HG03565 (cell line): ENCODE results near the gene ABCB8.
"Not testable (repeated sequence)": the region's sequence is repeated elsewhere in the genome, so short reads cannot be mapped to it uniquely, and the experiment has no call there.

Experiments used
- ATAC-seq: cut with Tn5 transposase; IDR thresholded peaks from one replicate; pipeline ENCODE4 v1.9.1; 2021; ENCODE audit warnings: mild to moderate bottlenecking, moderate library complexity; ENCODE audit not compliant: unreplicated experiment

ABCB8 gene

DNA sequence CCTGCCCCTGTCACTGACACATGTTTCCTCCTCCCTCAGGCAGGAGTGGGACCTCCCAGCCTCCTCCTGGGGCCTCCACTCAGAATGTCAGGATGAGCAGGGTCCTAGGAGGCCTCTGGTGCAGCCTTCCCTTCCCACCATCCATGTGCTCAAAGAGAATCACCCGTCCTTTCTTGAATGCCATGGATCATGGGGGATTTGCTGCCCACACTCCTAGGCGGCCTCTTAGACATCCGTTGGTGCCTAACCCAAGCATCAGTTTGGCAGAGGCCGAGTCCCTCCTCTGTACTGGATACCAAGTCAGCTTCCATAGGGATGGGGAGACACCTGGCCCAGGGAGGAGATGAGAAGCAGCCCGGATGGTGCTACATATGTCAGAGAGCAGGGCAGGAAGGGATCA, 30.4 kb upstream of the ABCB8 start:
- ATAC-seq = no peak

DNA sequence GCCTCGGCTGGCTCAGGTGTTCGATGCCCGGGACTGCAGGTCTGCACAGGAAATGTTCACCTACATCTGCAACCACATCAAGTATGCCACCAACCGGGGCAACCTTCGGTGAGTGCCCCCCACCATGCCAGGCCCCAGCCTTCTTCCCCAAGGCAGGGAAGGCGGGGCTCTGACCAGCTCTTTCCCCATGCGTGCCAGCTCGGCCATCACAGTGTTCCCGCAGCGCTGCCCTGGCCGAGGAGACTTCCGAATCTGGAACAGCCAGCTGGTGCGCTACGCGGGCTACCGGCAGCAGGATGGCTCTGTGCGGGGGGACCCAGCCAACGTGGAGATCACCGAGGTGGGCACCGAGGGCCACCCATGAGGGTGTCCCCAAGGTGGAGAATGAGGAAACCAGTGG, 29.9 kb upstream of the ABCB8 start:
- ATAC-seq = no peak

DNA sequence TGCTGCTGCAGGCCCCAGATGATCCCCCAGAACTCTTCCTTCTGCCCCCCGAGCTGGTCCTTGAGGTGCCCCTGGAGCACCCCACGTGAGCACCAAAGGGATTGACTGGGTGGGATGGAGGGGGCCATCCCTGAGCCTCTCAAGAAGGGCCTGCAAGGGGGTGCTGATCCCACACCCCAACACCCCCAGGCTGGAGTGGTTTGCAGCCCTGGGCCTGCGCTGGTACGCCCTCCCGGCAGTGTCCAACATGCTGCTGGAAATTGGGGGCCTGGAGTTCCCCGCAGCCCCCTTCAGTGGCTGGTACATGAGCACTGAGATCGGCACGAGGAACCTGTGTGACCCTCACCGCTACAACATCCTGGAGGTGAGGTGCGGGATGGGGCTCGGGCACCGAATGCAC, 29.2 kb upstream of the ABCB8 start:
- no peak for ATAC-seq

DNA sequence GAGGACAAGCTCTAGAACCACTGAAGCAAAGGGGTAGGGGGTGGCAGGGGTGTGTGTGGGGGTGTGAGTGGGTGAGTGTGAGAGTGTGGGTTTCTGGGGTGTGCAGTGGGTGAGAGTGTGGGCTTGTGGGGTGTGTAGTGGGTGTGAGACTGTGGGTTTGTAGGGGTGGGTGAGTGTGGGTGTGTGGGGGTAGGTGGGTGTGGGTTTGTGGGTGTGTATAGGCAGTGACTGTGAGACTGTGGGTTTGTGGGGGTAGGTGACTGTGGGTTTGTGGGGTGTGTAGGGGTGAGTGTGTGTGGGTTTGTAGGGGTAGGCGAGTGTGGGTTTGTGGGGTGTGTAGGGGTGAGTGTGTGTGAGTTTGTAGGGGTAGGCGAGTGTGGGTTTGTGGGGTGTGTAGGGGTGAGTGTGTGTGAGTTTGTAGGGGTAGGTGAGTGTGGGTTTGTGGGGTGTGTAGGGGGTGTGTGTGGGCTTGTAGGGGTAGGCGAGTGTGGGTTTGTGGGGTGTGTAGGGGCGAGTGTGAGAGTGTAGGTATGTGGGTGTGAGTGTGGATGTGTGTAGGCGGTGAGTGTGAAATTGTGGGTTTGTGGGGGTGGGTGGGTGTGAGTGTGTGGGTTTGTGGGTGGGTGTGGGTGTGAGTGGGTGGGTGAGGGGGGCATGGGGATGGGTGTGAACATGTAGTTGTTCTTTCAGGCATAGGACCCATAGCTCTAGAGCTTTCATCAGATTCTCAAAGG, 28.6 kb upstream of the ABCB8 start:
- ATAC-seq = no peak

DNA sequence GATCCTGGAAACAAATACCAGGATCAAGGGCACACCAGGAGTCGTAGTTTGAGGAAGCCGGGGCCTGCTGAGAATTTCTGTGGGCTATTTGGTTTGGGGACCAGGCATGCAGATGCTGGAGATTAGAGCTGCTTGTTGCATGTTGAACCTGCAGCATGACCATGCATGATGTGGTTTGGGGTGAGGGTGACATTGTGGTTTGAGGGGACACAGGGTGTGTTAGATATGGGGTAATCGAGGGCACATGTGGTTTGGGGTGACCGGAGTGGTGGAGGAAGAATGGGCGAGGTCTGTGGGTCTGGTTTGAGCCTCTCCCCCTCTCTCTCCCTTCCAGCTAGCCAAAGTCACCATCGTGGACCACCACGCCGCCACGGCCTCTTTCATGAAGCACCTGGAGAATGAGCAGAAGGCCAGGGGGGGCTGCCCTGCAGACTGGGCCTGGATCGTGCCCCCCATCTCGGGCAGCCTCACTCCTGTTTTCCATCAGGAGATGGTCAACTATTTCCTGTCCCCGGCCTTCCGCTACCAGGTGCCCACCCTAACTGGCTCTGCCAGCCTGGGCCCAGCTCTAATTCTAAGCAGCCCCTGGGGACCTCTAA, 27.3 kb upstream of the ABCB8 start:
- ATAC-seq = no peak

DNA sequence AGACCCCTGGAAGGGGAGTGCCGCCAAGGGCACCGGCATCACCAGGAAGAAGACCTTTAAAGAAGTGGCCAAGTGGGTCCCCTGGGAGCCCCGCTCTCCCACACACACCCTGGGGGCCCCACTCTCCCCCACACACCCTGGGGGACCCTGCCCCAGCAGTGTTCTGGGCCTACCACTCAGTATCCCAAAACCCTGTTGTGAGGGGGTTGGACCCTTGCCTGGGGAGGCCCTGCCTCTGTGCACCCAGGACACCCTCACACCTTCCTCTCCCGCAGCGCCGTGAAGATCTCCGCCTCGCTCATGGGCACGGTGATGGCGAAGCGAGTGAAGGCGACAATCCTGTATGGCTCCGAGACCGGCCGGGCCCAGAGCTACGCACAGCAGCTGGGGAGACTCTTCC, 26.7 kb upstream of the ABCB8 start:
- no peak for ATAC-seq

DNA sequence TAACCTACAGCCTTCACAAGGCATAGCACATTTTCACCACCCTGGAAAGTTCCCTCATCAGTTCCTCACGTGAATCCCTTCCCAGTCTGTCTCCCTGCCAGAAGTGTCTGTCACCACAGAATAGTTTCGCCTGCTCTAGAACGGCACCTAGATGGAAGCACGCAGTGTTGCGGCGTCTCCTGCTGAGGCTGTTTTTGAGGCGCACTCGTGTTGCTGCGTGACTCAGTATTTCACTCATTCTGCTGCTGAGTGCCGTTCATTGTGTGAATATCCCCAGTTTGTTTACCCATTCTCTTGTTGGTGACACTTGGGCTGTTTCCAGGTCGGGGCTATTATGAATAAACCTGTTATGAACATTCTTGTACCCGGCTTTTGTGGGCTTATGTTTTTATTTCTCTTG, 24.7 kb upstream of the ABCB8 start:
- no peak for ATAC-seq

DNA sequence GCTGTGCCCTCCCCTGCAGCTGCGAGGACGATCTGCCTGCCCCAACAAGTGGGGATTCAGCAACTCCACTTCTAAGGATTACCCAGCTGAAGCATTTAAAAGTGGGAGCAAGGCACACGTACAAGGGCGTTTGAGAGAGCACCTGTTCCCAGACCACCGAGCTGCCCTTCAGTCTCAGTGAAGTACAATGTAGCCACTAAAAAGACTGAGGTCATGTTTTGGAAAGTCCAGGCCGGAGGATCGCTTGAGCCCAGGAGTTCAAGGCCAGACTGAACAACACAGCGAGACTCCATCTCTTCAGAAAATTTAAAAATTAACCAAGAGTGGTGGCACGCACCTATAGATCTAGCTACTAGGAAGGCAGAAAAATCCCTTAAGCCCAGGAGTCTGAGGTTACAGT, 22.7 kb upstream of the ABCB8 start:
- no peak for ATAC-seq

DNA sequence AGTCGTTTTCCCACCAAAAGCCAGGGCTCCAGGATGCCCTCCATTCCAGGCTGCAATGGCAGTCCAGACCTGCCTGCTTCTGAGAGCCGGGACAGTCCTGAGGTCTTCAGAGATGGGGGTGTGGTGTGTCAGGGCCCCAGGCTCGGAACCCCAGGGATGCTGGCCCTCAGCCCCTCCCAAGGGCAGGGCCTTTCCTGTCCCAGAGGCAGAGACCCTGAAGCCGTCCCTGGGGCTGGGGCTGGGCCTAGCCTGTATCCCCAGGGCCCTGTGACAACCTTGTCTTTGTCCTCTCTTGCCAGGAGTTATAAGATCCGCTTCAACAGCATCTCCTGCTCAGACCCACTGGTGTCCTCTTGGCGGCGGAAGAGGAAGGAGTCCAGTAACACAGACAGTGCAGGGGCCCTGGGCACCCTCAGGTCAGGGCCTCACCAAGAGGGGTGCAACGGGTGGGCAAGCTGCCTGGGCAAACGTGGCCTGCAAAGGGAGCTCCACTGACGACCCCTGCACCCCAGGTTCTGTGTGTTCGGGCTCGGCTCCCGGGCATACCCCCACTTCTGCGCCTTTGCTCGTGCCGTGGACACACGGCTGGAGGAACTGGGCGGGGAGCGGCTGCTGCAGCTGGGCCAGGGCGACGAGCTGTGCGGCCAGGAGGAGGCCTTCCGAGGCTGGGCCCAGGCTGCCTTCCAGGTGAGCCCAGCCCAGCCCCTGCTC, 21.5 kb upstream of the ABCB8 start:
- no peak for ATAC-seq

DNA sequence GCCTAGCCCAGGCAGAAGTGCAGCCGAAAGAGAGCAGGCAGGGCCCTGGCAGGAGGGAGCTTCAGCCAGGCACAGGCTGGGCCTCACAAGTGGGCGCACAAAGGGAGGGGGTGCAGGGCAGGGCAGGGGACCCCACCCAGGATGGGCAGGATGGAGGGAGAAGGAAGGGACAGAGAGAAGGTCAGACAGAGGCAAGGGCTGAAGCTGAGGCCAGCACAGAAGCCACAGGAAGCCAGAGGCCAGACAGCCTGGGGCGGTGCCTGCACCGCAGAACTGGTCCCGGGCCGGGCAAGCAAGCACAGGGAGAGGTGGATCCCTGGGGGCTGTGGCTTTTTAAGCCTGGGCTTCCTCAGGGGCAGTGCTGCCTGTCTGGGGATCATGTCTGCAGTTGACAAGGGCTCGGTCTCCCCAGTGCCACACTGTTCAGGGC, 20.8 kb upstream of the ABCB8 start:
- ATAC-seq = no peak

DNA sequence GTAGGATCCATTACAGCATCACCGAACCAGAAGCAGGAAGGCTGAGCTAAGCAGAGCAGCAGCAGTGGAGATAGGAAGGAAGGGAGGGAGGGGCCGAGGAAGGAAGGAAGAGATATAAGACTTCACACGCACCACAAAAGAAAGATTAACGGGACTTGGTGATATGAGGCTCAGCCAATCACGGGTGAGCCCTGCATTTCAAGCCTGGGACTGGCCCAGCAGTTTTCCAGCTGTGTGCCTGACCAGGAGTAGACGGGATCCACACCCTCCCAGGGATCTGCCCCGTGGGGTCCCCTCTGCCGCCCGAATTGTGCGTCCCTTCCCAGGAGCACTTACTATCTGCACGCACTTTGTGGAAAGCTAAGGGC, 20.1 kb upstream of the ABCB8 start:
- ATAC-seq = no peak

DNA sequence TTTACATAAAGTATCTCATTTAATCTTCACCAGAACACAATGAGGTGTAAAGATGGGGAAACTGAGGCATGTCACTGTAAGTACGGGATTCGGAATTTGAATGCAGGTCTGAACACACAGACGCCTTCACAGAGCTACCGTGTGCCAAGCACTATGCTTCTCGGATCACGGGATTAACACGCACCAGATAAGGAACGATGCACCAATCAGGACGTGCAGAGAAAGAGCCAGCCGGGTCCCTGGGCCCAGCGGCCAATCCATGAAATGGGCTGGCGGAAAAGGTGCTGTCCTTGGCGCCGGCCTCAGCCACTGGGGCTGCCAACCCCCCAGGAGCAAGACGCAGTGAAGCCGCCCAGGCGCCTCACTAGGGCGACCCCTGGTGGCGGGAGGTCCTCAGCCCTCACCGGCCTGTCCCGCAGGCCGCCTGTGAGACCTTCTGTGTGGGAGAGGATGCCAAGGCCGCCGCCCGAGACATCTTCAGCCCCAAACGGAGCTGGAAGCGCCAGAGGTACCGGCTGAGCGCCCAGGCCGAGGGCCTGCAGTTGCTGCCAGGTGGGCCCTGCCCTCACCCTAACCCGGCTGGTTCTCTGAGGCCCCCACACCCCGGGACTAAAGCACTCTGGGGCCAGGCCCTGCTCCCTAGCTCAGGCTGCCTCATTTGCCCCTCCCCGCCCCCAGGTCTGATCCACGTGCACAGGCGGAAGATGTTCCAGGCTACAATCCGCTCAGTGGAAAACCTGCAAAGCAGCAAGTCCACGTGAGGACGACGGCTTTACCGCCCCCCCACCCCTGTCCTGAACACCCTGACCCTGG, 19.5 kb upstream of the ABCB8 start:
- peak; percentile 54 for ATAC-seq

DNA sequence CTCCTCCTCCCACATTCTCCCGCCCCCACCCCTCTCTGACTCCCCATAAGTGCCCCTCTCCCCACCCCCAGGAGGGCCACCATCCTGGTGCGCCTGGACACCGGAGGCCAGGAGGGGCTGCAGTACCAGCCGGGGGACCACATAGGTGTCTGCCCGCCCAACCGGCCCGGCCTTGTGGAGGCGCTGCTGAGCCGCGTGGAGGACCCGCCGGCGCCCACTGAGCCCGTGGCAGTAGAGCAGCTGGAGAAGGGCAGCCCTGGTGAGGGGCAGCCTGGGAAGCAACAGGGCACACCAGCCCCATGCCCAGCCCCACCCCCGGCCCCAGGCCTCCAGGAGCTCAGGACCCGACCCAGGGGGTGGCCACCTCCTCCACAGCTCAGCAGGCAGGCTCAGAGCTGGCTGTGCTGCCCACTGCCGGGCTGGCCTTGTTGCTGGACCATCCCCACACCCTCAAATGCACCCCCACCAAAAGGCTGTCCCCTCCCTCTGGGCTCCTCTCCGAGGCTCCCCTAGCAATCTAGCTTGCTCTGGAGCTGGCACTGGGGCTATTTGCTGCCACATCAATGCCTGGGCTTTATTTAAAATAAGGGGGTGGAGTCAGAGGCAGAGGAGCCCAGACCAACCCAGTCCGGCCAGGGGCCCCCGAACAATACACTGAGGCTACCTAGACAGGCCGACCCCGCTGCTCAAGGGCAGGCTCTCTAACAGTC, 18.8 kb upstream of the ABCB8 start:
- no peak for ATAC-seq

DNA sequence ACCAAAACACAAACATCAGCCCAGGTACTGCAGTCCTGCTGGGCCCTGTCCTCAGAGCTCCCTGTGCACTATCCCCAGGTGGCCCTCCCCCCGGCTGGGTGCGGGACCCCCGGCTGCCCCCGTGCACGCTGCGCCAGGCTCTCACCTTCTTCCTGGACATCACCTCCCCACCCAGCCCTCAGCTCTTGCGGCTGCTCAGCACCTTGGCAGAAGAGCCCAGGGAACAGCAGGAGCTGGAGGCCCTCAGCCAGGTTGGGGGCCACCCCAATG, 18.3 kb upstream of the ABCB8 start:
- no peak for ATAC-seq

DNA sequence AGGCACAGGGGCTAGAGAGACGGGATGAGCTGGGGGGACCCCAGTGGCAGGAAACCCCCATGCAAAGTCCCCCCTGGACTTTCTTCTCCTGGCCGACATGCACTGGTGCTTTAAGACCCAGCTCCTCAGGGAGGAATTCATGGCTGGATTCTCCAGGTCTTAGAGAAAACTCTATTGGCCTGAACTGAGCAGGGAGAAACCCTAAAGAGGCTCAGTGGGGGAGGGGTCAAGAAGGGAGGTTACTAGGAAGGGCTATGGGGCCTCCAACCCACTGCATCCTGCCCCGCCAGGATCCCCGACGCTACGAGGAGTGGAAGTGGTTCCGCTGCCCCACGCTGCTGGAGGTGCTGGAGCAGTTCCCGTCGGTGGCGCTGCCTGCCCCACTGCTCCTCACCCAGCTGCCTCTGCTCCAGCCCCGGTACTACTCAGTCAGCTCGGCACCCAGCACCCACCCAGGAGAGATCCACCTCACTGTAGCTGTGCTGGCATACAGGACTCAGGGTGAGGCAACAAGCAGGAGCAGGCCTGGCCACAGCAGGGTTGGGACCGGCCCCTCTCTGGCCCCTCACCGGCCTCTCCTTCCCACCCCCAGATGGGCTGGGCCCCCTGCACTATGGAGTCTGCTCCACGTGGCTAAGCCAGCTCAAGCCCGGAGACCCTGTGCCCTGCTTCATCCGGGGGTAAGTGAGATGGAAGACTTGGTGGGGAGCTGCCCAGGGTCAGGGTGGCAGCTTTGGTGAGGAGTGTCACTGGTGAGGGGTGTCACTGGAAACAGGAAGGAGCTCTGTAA, 17.7 kb upstream of the ABCB8 start:
- no peak for ATAC-seq

DNA sequence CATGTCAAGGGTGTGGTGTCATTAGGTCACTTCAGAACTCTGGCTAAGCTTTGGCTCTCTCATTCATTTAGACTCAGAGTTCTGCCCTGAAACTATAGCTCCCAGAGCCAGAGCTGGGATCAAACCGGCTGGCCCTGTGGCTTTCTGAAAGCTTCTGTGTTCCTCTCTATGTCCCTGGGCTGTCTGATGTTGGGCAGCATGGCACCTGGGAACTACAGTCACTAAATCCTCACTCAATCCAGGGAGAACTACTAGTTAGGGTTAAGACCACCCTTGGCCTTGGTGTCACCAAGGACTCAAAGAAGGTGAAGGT, 17.2 kb upstream of the ABCB8 start:
- ATAC-seq = no peak

DNA sequence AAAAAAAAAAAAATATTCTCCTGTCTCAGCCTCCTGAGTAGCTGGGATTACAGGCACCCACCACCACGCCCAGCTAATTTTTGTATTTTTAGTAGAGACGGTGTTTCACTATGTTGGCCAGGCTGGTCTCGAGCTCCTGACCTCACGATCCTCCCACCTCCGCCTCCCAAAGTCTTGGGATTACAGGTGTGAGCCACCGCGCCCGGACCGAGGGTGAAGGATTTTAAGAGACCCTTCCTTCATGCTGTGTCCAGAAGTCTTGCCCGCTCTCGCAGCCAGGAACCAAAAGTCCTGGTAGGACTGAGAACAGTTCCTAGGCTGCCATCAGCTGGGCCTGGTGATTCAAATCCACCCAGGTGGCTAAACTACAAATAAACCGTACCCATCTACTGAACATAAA, 16.6 kb upstream of the ABCB8 start:
- not testable (repeated sequence) for ATAC-seq

DNA sequence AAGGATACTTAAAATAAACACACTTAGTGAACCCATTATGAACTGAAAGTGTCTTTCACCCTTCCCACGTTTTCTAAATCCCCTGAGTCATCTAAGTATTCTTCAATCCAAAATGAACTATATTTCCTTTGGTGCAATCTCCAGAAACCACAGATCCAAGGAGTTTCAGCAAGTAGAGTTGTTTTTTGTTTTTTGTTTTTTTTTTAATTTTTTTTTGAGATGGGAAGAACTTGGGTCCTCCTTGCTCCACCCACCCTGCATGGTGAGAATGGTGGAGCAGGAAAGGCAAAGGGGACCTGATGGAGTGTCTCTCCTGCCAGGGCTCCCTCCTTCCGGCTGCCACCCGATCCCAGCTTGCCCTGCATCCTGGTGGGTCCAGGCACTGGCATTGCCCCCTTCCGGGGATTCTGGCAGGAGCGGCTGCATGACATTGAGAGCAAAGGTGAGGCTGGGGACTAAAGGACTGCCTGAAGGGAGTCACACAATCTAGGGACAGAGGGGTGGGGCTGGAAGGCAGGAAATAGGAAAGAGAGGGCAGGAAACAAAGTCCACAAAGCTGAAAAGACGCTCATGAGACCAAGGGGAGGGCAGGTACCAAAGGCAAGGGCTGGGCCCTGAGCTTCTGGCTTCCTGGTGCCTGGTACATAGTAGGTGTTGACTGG, 16.1 kb upstream of the ABCB8 start:
- ATAC-seq = no peak

DNA sequence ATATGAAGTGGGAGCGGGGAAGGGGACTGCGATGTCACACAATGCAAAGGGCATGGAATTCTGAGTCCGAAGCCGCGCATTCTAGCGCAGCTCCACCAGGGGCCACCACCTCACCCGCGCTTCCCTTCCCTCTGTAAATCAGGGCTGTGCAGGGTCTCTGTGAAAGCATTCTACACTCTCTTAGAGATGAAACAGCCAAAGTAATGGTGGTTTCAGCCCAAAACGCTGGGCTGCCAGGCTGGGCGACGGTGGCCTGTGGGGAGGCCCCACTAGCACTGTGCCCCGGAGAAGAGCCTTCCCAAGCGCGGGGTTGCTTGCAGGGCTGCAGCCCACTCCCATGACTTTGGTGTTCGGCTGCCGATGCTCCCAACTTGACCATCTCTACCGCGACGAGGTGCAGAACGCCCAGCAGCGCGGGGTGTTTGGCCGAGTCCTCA, 15.3 kb upstream of the ABCB8 start:
- ATAC-seq = no peak

DNA sequence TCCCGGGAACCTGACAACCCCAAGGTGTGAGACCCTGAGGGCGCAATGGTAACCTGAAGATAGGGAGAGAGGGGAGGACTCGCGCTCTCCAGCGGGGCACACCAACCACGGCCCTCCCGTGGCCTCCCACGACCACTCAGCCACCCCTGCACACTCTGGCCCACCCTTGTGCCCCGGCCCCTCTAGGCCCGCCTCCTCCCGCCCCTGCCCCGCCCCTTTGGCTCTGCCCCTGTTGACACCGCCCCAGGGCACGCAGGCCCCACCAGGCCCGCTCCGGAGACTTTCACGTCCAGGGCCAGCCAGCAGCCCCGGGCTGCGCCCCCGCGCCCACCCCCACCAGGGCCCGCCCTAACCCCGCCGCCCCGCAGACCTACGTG, 14.9 kb upstream of the ABCB8 start:
- ATAC-seq = no peak
